Skin of body (tissue), 2 donors: Measurements from ENCODE around the gene WIPI1. TPM values are rescaled to one million over a fixed set of nuclear protein-coding genes. Genes with fewer than 3 reads are reported as not detected.

Experiments used
- DNase-seq: peaks from one replicate; lab custom pipeline; 2025; lab: John Stamatoyannopoulos, UW
- total RNA-seq: library from RNA; depleted of rRNA; stranded (reverse); fragments of >200 nt; gene quantifications from one replicate; pipeline ENCODE4 v1.2.3, GENCODE V29; 2014

The WIPI1 gene
- total RNA-seq, 1 donor from 2014 or later = 44.4 TPM

DNA sequence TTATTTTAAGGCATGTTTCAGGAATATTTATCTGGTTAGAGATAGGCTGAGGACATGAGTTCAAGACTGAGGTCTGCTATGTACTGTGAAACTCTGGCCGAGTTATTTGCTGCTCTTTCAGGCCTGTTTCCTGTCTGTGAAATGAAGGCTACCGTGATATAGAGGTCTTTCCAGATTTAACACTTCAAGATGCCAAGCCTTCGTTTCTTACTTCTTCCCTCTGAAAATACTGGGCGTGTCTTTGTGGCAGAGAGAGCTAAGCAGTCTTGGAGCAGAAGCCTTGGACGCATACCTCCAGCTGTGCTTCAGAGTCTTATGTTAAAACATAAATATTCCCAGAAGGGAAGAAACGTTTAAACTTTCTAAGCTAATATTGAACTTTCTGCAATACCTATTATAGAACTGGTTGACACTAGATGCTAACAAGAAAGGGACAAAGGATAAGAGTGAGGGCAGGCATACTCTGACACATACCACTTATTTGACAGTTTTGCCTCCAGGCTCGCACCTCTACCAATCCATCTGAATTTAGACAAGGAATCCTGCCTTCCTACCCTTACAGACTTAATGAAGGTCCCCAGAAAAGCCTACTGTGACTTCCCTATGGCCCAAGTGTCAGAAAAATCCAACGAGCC is 17.5 kb downstream of the WIPI1 start:
- DNase-seq = no peak

DNA sequence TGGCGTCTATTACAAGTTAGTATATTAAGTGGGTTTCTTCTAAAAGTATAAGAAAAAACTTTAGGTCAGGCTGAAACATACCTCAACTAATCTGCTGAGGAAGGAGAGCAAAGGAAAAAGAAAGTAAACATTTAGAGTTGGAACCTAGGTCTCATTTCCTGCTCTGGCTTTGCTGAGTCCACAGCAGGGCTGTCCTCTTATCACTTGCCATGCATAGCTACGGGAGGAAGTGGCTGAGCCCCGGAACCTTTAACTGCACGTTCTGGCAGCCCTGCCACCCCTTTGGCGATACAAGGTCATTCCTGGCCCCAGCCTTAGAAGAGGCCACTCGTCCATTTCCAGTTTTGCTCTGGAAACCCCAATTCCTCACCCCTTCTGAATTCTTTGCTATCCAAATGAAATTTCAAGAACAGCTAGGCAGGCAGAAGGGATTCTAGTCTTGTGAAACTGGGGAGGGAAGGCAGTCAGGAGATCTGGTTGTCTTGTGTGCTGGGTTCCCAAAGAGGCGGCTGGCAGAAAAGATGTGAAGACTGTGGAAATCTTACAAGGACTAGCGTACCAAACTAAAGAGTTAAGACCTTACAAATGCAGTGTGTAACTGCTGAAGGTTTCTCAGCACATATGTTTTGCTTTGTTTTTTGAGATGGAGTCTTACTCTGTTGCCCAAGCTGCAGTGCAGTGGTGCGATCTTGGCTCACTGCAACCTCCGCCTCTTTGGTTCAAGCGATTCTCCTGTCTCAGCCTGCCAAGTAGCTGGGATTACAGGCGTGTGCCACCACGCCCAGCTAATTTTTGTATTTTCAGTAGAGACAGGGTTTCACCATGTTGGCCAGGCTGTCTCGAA is 19.1 kb downstream of the WIPI1 start:
- no peak for DNase-seq

DNA sequence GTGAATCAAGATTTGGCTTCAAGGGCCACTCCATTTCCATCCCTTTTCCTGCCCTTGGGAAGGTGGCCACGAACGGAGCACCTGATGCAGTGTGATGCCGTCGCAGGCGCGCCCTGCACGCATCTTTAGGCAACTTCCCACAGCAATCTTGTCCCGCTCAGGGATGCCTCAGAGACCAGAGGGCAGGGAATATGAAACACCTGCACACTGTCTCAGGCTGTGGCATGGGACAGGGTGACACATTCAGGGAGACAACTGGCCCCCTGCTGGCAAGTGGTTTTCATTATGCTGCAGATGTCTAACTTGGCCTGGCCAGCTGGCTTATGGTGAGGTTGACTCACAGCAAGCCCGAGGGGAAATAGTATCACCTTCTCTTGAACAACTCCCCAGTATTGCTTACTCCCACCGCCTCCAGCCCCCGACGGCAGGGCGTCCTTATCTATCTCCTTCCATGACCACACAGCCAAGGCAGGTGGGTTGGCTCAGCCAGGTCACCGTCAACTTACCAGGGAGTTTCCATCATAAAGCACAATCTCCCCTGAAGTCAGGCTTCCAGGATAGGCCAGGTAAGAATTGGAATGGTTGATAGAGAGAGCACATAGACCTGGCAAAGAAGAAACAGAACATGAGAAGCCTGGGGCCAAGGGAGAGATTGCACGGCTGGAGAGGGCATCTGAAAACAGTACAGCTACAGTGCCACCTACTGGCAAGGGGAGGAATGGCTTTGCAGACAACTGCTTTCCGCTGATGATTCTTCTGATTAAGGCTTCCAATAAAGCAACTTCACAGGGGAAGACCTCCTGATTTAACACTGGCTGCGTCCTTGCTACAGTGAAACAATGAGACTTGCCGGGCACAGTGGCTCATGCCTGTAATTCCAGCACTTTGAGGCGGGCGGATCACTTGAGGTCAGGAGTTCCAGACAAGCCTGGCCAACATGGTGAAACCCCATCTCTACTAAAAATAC is 21.1 kb downstream of the WIPI1 start:
- DNase-seq = peak; percentile 46

GRCh38 chr17:68435361-68435760 is 21.9 kb downstream of the WIPI1 start:
- no peak for DNase-seq

DNA sequence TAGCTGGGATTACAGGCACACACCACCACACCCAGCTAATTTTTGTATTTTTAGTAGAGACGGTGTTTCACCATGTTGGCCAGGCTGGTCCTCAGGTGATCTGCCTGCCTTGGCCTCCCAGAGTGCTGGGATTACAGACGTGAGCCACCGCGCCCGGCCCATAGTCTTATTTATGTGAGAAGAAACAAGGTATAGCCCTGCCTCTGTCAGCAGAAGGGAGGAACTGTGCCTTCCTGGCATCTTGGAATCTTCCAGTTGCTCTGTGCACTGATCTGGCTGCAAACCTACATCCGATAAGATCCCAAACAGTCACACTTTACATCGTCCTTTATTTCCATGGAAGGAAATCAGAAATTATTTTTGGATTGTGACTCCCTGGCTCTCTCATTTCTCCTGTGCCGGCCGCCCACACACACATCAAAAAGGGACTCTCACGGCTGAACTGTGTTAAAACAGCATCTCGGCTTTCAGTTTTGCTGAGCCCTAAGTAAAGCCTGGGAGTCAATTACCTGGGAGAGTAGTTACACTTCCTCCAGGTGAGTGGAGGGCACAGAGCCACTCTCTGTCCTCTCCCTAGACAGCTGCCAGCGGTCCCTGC is 23.3 kb downstream of the WIPI1 start:
- DNase-seq = no peak

DNA sequence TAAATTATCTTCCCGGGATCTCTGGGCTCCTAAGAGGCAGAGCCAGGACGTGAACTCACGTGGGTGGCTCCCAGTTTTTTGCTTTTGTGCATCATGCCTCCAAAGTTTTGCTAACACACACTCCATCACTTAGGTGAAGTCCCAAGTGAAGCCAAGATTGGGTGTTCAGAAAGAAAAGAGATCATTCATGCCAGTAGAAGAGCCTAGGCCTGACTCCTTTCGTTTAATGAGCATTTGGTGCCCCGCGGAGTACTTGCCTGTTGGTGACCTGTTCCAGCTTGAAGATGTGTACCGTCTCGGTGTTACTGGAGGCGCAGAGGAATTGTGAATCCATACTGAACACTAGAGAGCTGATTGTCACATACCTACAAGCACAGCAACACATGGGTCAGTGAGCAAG is 24.1 kb downstream of the WIPI1 start:
- no peak for DNase-seq

- DNase-seq = no peak
Measured at GRCh38 chr17:68432086-68432864, 25.0 kb downstream of the WIPI1 start.

DNA sequence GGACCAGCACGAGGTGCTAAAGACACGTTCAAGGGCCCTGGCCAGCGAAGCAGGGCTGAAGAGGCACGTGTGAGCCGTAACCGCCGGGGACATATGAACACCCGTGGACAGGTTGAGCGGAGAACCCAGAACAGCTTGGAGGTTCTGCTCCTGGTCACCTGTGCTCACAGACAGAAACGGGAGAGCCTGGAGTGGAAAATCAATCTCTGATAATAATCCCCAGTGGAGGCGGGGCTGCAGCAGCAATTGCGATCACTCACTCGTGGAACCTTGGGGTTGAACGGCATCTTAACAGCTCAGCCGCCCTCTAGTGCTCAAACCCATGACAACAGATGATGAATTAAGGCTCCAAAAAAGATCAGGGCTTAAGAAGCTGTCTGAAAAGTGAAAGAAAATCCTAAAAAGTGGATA is 25.6 kb downstream of the WIPI1 start:
- DNase-seq = no peak

GRCh38 chr17:68431045-68431608 is 26.2 kb downstream of the WIPI1 start:
- DNase-seq = no peak

GRCh38 chr17:68429881-68430280 is 27.4 kb downstream of the WIPI1 start:
- DNase-seq = no peak

- no peak for DNase-seq
Measured at GRCh38 chr17:68428498-68429172, 28.7 kb downstream of the WIPI1 start.

DNA sequence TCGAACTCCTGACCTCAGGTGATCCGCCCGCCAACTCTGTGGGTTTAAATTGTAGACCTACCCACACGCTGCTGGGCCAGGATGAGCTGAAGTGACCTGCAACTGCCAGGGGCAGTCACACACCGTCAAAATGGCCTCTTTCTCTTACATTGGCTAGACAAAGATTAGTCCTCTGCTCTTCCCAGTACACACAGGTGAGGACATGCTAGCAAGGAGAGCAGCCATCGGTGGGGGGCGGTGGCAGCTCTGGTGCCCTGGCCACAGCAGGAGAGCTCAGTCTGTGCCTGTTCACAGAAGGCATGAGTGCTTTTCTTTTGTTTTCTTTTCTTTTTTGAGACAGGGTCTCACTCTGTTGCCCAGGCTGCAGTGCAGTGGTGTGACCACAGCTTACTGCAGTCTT is 29.7 kb downstream of the WIPI1 start:
- DNase-seq = no peak

DNA sequence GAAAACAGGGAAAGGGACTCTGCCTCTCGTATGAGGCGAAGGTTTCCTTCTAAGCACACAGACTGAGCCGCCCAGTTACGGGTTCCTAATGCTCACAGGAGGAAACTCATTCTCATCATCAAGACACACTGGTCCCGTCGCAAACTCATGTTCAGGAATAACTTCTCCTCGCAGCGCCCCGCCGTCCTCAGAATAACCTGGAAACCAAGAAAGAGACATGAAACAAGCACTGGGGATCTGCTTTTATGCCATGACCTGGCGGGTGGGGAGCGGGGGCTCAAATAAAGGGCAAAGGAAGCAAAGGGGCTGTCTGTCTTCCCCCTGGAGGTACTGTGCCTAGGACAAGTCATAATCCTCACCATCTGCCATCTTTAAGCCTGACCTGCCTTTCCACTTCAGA is 31.3 kb downstream of the WIPI1 start:
- DNase-seq = no peak

DNA sequence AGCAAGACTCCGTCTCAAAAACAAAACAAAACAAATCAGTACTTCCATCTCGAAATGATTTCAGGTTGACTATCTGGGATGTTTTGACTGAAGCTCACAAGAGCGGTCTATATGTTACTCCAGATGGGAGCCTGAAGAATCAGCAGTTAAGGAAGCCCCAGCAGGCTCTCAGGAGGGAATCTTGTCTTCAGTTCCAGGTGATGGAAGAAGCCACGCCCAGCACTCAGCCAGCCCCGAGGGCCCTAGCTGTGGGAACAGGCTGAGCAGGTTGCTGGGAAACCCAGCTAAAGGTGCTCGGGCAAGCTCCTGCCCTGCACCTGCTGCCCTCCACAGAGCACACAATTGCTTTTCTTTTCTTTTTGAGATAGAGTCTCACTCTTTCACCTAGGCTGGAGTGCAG is 32.4 kb downstream of the WIPI1 start:
- DNase-seq = no peak

- no peak for DNase-seq
Measured at GRCh38 chr17:68424203-68424602, 33.1 kb downstream of the WIPI1 start.

- DNase-seq = no peak
Measured at GRCh38 chr17:68423251-68423650, 34.0 kb downstream of the WIPI1 start.

DNA sequence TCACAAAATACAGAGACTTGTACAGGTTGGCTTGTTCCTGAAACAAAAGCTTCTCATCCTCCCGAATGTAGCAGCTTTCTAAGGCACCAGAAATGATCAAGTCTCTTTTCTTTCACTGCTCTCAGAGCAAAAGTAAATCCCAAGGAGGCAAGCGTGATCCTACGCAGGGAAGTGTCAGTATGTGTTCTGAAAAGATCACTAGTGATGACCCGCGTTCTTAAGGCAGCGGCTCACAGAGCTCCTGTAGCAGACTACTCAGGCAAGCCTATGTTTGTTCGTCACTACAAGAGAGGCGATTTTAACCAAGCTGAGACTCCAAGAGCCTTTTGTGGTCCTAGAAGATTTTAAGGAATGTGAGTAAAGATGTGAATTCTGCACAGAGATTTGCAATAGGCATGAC is 34.5 kb downstream of the WIPI1 start:
- no peak for DNase-seq

GRCh38 chr17:68421486-68421885 is 35.8 kb downstream of the WIPI1 start:
- DNase-seq = no peak

DNA sequence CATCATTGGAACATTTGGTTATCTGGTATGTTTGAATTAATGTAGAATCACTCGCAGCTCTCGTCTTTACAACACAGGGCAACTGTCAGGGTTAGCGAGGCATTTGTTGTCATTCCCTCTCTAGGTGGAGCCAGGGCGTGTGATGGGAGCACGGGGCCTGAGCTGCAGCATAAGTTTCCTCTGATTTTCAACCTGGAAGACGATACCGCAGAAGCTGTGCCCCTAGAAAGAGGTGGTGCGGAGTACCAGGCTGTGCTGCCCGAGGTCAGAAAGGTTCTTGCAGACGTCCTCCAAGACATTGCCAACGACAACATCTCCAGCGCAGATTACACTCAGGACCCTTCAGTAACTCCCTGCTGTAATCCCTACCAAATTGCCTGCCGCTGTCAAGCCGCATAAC is 37.2 kb downstream of the WIPI1 start:
- DNase-seq = no peak

DNA sequence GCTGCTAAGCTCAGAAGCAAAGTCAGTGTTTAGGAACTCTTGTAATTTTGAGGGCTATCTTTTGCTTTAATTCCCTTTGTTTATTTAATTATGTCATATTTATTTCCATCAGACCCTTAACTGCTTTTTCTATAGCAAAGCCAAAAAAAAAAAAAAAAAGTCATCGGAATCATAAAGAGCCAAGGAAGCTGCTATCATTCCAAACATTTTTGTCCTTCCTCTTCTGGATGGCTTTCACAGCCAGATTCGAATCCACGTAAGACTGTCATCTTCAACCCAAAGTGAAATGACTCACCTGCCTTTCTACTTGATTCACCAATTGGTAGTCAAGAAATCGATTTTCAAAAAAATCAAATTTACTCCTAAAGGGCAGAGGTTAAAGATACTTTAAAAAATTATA is 38.4 kb downstream of the WIPI1 start:
- no peak for DNase-seq
